CD4-positive, alpha-beta T cell (primary cell): ENCODE results near the gene SMARCA2. TPM values are rescaled to one million over a fixed set of nuclear protein-coding genes. Genes with fewer than 3 reads are reported as not detected.

ENCODE experiments used
- ATAC-seq: fragments of 200-7000 bp; cut with Tn5 transposase; one replicate; pipeline ENCODE4 v1.10.0; 2022; ENCODE audit warnings: mild to moderate bottlenecking; ENCODE audit not compliant: poor library complexity
- CTCF ChIA-PET: fragments of 350-600 bp; sonication (Branson Sonifier 250); formaldehyde crosslinking; loops from one replicate; lab custom pipeline; 2021; ENCODE audit warnings: antibody characterized with exemption, inconsistent platforms; lab: Charles Lee
- POLR2A ChIA-PET: fragments of 350-600 bp; sonication (Branson Sonifier 250); formaldehyde crosslinking; loops from one replicate; lab custom pipeline; 2021; ENCODE audit warnings: antibody characterized with exemption, inconsistent platforms; lab: Charles Lee
- DNase-seq, 14 experiments: peaks; one replicate each; pipeline ENCODE4 v3.0.0-alpha.2; 2013 to 2020; ENCODE audit warnings: mixed read lengths in 2 of 14
- H3K27ac ChIP-seq, 2 donors: one replicate each; pipeline versions ENCODE4 v1.5.1 to v1.7.0; 2013; ENCODE audit warnings: low read length in 2 of 2, low read depth in 1 of 2, mild to moderate bottlenecking in 1 of 2
- H3K27me3 ChIP-seq, 2 experiments: 1 replicate in 1 of 2; 2 replicates in 1 of 2; pipeline versions ENCODE4 v1.6.1 to v1.7.0; 2013; ENCODE audit warnings: low read length in 2 of 2, control low read depth in 1 of 2, mild to moderate bottlenecking in 1 of 2, moderate library complexity in 1 of 2; ENCODE audit not compliant: insufficient read depth in 2 of 2, control insufficient read depth in 1 of 2
- H3K36me3 ChIP-seq: one replicate; pipeline ENCODE4 v1.6.1; 2013; ENCODE audit warnings: low read length, control low read depth; ENCODE audit not compliant: insufficient read depth
- H3K4me1 ChIP-seq: one replicate; pipeline ENCODE4 v1.6.1; 2013; ENCODE audit warnings: low read length, control low read depth; ENCODE audit not compliant: insufficient read depth
- H3K4me3 ChIP-seq: one replicate; pipeline ENCODE4 v1.5.1; 2013; ENCODE audit warnings: mild to moderate bottlenecking, low read length, moderate library complexity
- H3K9me3 ChIP-seq, 2 experiments: 1 replicate in 1 of 2; 2 replicates in 1 of 2; pipeline versions ENCODE4 v1.6.1 to v1.7.0; 2013; ENCODE audit warnings: low read length in 2 of 2, mild to moderate bottlenecking in 2 of 2, control low read depth in 1 of 2, moderate library complexity in 1 of 2; ENCODE audit not compliant: control insufficient read depth in 1 of 2, insufficient read depth in 1 of 2
- H3K27ac Mint-ChIP-seq: one replicate; pipeline ENCODE4 v1.8.0; 2020; ENCODE audit warnings: mixed read lengths
- H3K27me3 Mint-ChIP-seq: one replicate; pipeline ENCODE4 v1.8.0; 2021; ENCODE audit warnings: mixed read lengths
- H3K36me3 Mint-ChIP-seq: one replicate; pipeline ENCODE4 v1.8.0; 2021; ENCODE audit warnings: low read depth, mixed read lengths
- H3K4me1 Mint-ChIP-seq: one replicate; pipeline ENCODE4 v1.8.0; 2021; ENCODE audit warnings: low read depth, mixed read lengths
- H3K4me3 Mint-ChIP-seq: one replicate; pipeline ENCODE4 v1.8.0; 2020; ENCODE audit warnings: mild to moderate bottlenecking, mixed read lengths
- H3K9me3 Mint-ChIP-seq: one replicate; pipeline ENCODE4 v1.8.0; 2020; ENCODE audit warnings: mixed read lengths
- CTCF ChIP-seq: fragments of 200-600 bp; IDR thresholded peaks from one replicate; pipeline ENCODE4 v1.8.0; 2022; ENCODE audit warnings: antibody characterized with exemption, mild to moderate bottlenecking
- intact Hi-C, 2 experiments: fragments of 100-400 bp; cut with DNase I in 1 of 2; cut with micrococcal nuclease in 1 of 2; formaldehyde crosslinking; loops; one replicate each; pipeline versions ENCODE4 v1.15.1 to v1.9.0; 2023 to 2025; cut with DNase I, micrococcal nuclease
- total RNA-seq, 174 experiments: library from RNA in 2 of 174; stranded (reverse) in 2 of 174; gene quantifications; one replicate each; pipeline ENCODE4 v1.2.3 and lab custom pipeline; 2021 to 2026

The SMARCA2 gene
- total RNA-seq, 2 experiments from 2014 or later: 268 to 272 TPM

GRCh38 chr9:1997646-1998045 lies 17.5 kb upstream of the SMARCA2 start:
- Mint-ChIP-seq H3K36me3 (no peaks in the 10 kb centered on the region), H3K27ac (no peak overlapping the region), H3K27me3 (no peaks in the 10 kb centered on the region), H3K4me1 (no peaks in the 10 kb centered on the region), H3K9me3 (no peaks in the 10 kb centered on the region), H3K4me3 (no peak overlapping the region)
- H3K27ac ChIP-seq: no peak overlapping the region
- ChIA-PET CTCF (no interaction called here), POLR2A (interaction anchor here (1.8 kb wide), 1 partner anchor 19 kb away, joined by 4 read pairs; no protein-coding TSS in a partner anchor)
- no peak for DNase-seq
- intact Hi-C loops: no loop called here
- ATAC-seq: no peak
- H3K4me3 ChIP-seq: no peak overlapping the region
- H3K36me3 ChIP-seq: no peaks in the 10 kb centered on the region
- no peak for TF ChIP-seq CTCF
- H3K4me1 ChIP-seq: no peaks in the 10 kb centered on the region
- H3K27me3 ChIP-seq: no peaks in the 10 kb centered on the region
- H3K9me3 ChIP-seq: no peaks in the 10 kb centered on the region

GRCh38 chr9:1998111-1998510 lies 17.0 kb upstream of the SMARCA2 start:
- H3K36me3 Mint-ChIP-seq: no peaks in the 10 kb centered on the region
- Histone ChIP-seq H3K9me3 (no peaks in the 10 kb centered on the region), H3K27me3 (no peaks in the 10 kb centered on the region), H3K36me3 (no peaks in the 10 kb centered on the region), H3K27ac (no peak overlapping the region), H3K4me1 (no peaks in the 10 kb centered on the region), H3K4me3 (no peak overlapping the region)
- no peaks in the 10 kb centered on the region for H3K4me1 Mint-ChIP-seq
- POLR2A ChIA-PET: interaction anchor here (1.5 to 1.8 kb wide), 2 partner anchors 17 to 19 kb away, joined by 4 to 5 read pairs; partner anchors contain the start of gene SMARCA2
- no peak for DNase-seq
- no peak for TF ChIP-seq CTCF
- H3K9me3 Mint-ChIP-seq: no peaks in the 10 kb centered on the region
- no peaks in the 10 kb centered on the region for H3K27me3 Mint-ChIP-seq
- no peak overlapping the region for H3K27ac Mint-ChIP-seq
- no peak overlapping the region for H3K4me3 Mint-ChIP-seq
- CTCF ChIA-PET: no interaction called here
- ATAC-seq: no peak
- intact Hi-C loops: no loop called here

GRCh38 chr9:2000314-2000713 lies 14.8 kb upstream of the SMARCA2 start:
- Histone ChIP-seq H3K27ac (no peak overlapping the region), H3K4me1 (no peaks in the 10 kb centered on the region), H3K9me3 (no peaks in the 10 kb centered on the region), H3K27me3 (no peaks in the 10 kb centered on the region), H3K4me3 (no peak overlapping the region), H3K36me3 (no peaks in the 10 kb centered on the region)
- Mint-ChIP-seq H3K4me1 (peaks cover 9% of the 10 kb centered on the region), H3K9me3 (no peaks in the 10 kb centered on the region), H3K27ac (no peak overlapping the region), H3K27me3 (no peaks in the 10 kb centered on the region), H3K36me3 (no peaks in the 10 kb centered on the region), H3K4me3 (no peak overlapping the region)
- ChIA-PET CTCF (no interaction called here), POLR2A (interaction anchor here (1.3 kb wide), 1 partner anchor 15 kb away, joined by 3 read pairs; the partner anchor contains the start of gene SMARCA2)
- ATAC-seq: no peak
- intact Hi-C loops: no loop called here
- no peak for DNase-seq
- no peak for TF ChIP-seq CTCF
